B cell (primary cell): ENCODE data around the gene EDDM13. TPM values are rescaled to one million over a fixed set of nuclear protein-coding genes. Genes with fewer than 3 reads are reported as not detected.

Experiments
- ATAC-seq: fragments of 200-7000 bp; cut with Tn5 transposase; one replicate; pipeline ENCODE4 v1.10.0; 2021; ENCODE audit warnings: low read depth, mild to moderate bottlenecking, moderate number of reproducible peaks, moderate library complexity
- CTCF ChIA-PET: fragments of 350-600 bp; sonication (Branson Sonifier 250); formaldehyde crosslinking; loops from one replicate; lab custom pipeline; 2021; ENCODE audit warnings: antibody characterized with exemption, inconsistent platforms; lab: Charles Lee
- POLR2A ChIA-PET: fragments of 350-600 bp; sonication (Branson Sonifier 250); formaldehyde crosslinking; loops from one replicate; lab custom pipeline; 2021; ENCODE audit warnings: antibody characterized with exemption; lab: Charles Lee
- DNase-seq: peaks from one replicate; pipeline ENCODE4 v3.0.0; 2013
- H2AFZ ChIP-seq: 2 replicates; pipeline ENCODE4 v1.6.1; 2012; ENCODE audit warnings: mild to moderate bottlenecking, low read depth, low read length; ENCODE audit not compliant: insufficient read depth, poor library complexity, severe bottlenecking
- H3K27ac ChIP-seq, 2 donors: 1 replicate in 1 of 2; 2 replicates in 1 of 2; pipeline ENCODE4 v1.5.1; 2012 to 2013; ENCODE audit warnings: low read length in 2 of 2, mild to moderate bottlenecking in 2 of 2, moderate library complexity in 1 of 2
- H3K27me3 ChIP-seq, 4 experiments: fragments of 200-600 bp in 1 of 4; sonication (generic) in 1 of 4; replicated peaks in 1 of 4; 1 replicate in 2 of 4; 2 replicates in 2 of 4; pipeline versions ENCODE4 v1.6.1 to v1.7.0; 2013 to 2016; ENCODE audit warnings: low read length in 3 of 4, mild to moderate bottlenecking in 2 of 4, mixed read lengths in 1 of 4, moderate library complexity in 1 of 4; ENCODE audit not compliant: insufficient read depth in 4 of 4, control insufficient read depth in 3 of 4; ENCODE audit errors: control extremely low read depth in 1 of 4
- H3K36me3 ChIP-seq, 2 experiments: replicated peaks in 1 of 2; 1 replicate in 1 of 2; 2 replicates in 1 of 2; pipeline versions ENCODE4 v1.6.1 to v1.7.1; 2013; ENCODE audit warnings: low read length in 1 of 2; ENCODE audit not compliant: insufficient read depth in 2 of 2, control insufficient read depth in 1 of 2; ENCODE audit errors: control extremely low read depth in 1 of 2, extremely low read depth in 1 of 2
- H3K4me1 ChIP-seq, 2 donors: fragments of 200-600 bp in 1 of 2; sonication (generic) in 1 of 2; 1 replicate in 1 of 2; 2 replicates in 1 of 2; pipeline versions ENCODE4 v1.5.1 to v1.6.1; 2013 to 2017; ENCODE audit warnings: low read length in 2 of 2; ENCODE audit not compliant: control insufficient read depth in 2 of 2, insufficient read depth in 2 of 2
- H3K4me2 ChIP-seq: replicated peaks from 2 replicates; pipeline ENCODE3; 2012; ENCODE audit warnings: mild to moderate bottlenecking, low read depth, low read length; ENCODE audit not compliant: poor library complexity, severe bottlenecking
- H3K4me3 ChIP-seq, 5 experiments: fragments of 200-600 bp in 1 of 5; sonication (generic) in 1 of 5; 1 replicate in 3 of 5; 2 replicates in 2 of 5; pipeline versions ENCODE4 v1.5.1 to v1.7.0; 2011 to 2016; ENCODE audit warnings: low read length in 4 of 5, mild to moderate bottlenecking in 4 of 5, low read depth in 2 of 5, control low read depth in 1 of 5, moderate library complexity in 1 of 5; ENCODE audit not compliant: insufficient read depth in 1 of 5; ENCODE audit errors: control extremely low read depth in 1 of 5, extremely low read depth in 1 of 5
- H3K79me2 ChIP-seq: fragments of 200-600 bp; sonication (generic); one replicate; pipeline ENCODE4 v1.6.0; 2016; ENCODE audit warnings: low read length; ENCODE audit not compliant: control insufficient read depth, insufficient read depth
- H3K9ac ChIP-seq: fragments of 200-600 bp; sonication (generic); 2 replicates; pipeline ENCODE4 v1.6.1; 2017; ENCODE audit warnings: mild to moderate bottlenecking, low read length, moderate library complexity
- H3K9me3 ChIP-seq, 3 donors: one replicate each; pipeline versions ENCODE4 v1.6.1 to v1.7.1; 2013; ENCODE audit warnings: low read length in 2 of 3; ENCODE audit not compliant: control insufficient read depth in 2 of 3, insufficient read depth in 1 of 3; ENCODE audit errors: control extremely low read depth in 1 of 3
- H4K20me1 ChIP-seq: 2 replicates; pipeline ENCODE4 v1.6.0; 2012; ENCODE audit warnings: mild to moderate bottlenecking, low read length; ENCODE audit not compliant: insufficient read depth, control insufficient read depth, poor library complexity, severe bottlenecking
- H3K27ac Mint-ChIP-seq: one replicate; pipeline ENCODE4 v1.8.0; 2021; ENCODE audit warnings: mixed read lengths
- H3K27me3 Mint-ChIP-seq: one replicate; pipeline ENCODE4 v1.8.0; 2021; ENCODE audit warnings: mixed read lengths
- H3K4me1 Mint-ChIP-seq: one replicate; pipeline ENCODE4 v1.8.0; 2021; ENCODE audit warnings: mixed read lengths
- H3K4me3 Mint-ChIP-seq: one replicate; pipeline ENCODE4 v1.8.0; 2021; ENCODE audit warnings: mixed read lengths
- H3K9me3 Mint-ChIP-seq: one replicate; pipeline ENCODE4 v1.8.0; 2022; ENCODE audit warnings: mixed read lengths; ENCODE audit not compliant: insufficient read depth
- CTCF ChIP-seq: fragments of 200-600 bp; IDR thresholded peaks from one replicate; pipeline ENCODE4 v1.8.0; 2022; ENCODE audit warnings: antibody characterized with exemption, mild to moderate bottlenecking
- EZH2 ChIP-seq: IDR thresholded peaks from 2 replicates; pipeline ENCODE4 v1.6.1; 2012; ENCODE audit warnings: borderline replicate concordance, low read depth, mild to moderate bottlenecking, moderate library complexity, low read length; ENCODE audit not compliant: insufficient read depth, poor library complexity, severe bottlenecking
- whole genome bisulfite sequencing: methylation state at CpG from one replicate; pipeline ENCODE4 v1.1.5; 2013; ENCODE audit warnings: missing lambda C conversion rate; ENCODE audit not compliant: insufficient coverage; 5-methylcytosine and 5-hydroxymethylcytosine counted together
- intact Hi-C: fragments of 100-400 bp; cut with micrococcal nuclease; formaldehyde crosslinking; loops from one replicate; pipeline ENCODE4 v1.10.0; 2022
- polyA plus RNA-seq: library from polyadenylated mRNA; depleted of rRNA; stranded (reverse); fragments of >200 nt; gene quantifications from 2 replicates; pipeline ENCODE4 v1.2.3, GENCODE V29; 2012
- total RNA-seq, 2 donors: library from RNA; stranded (reverse); fragments of 120-200 nt in 1 of 2; gene quantifications; 1 replicate in 1 of 2; 2 replicates in 1 of 2; pipeline versions ENCODE4 v1.2.3 to v1.2.4, GENCODE V29; 2013 to 2022

The EDDM13 gene
- total and polyA plus RNA-seq, 2 donors (not counting 1 experiment from before 2014, with no cell fraction given), result not detected

GRCh38 chr19:56269348-56269747 lies 3.2 kb upstream of the EDDM13 start:
- Histone ChIP-seq H3K9me3 (no peaks in the 10 kb centered on the region), H3K4me2 (no peak overlapping the region), H4K20me1 (no peaks in the 10 kb centered on the region), H3K9ac (no peak overlapping the region), H3K4me1 (no peaks in the 10 kb centered on the region), H2AFZ (no peak overlapping the region), H3K4me3 (no peak overlapping the region), H3K79me2 (no peaks in the 10 kb centered on the region), H3K27me3 (no peaks in the 10 kb centered on the region), H3K27ac (no peak overlapping the region), H3K36me3 (no peaks in the 10 kb centered on the region)
- 100% methylated on average over 5 of the region's 6 CpGs for WGBS
- CTCF ChIA-PET, result interaction anchor here (1.4 to 2.0 kb wide), 2 partner anchors 16 to 64 kb away, joined by 3 to 14 read pairs; no protein-coding TSS in a partner anchor
- no peak overlapping the region for H3K27ac Mint-ChIP-seq
- H3K4me3 Mint-ChIP-seq, result no peak overlapping the region
- ATAC-seq (no peak), DNase-seq (no peak)
- no peaks in the 10 kb centered on the region for H3K9me3 Mint-ChIP-seq
- TF ChIP-seq CTCF (no peak), EZH2 (no peak)
- POLR2A ChIA-PET, result no interaction called here
- H3K4me1 Mint-ChIP-seq, result no peaks in the 10 kb centered on the region
- intact Hi-C loops, result no loop called here
- no peaks in the 10 kb centered on the region for H3K27me3 Mint-ChIP-seq

GRCh38 chr19:56270676-56271075 lies 1.9 kb upstream of the EDDM13 start:
- intact Hi-C loops, result no loop called here
- no peak for ATAC-seq
- Histone ChIP-seq H3K79me2 (no peaks in the 10 kb centered on the region), H3K27ac (no peak overlapping the region), H3K4me2 (no peak overlapping the region), H3K27me3 (no peaks in the 10 kb centered on the region), H3K36me3 (no peaks in the 10 kb centered on the region), H3K9ac (no peak overlapping the region), H3K4me1 (no peaks in the 10 kb centered on the region), H2AFZ (no peak overlapping the region), H3K4me3 (no peak overlapping the region), H3K9me3 (no peaks in the 10 kb centered on the region), H4K20me1 (no peaks in the 10 kb centered on the region)
- no peaks in the 10 kb centered on the region for H3K27me3 Mint-ChIP-seq
- ChIA-PET CTCF (interaction anchor here (0.7 to 2.0 kb wide), 2 partner anchors 17 to 63 kb away, joined by 3 to 14 read pairs; no protein-coding TSS in a partner anchor), POLR2A (no interaction called here)
- no peaks in the 10 kb centered on the region for H3K4me1 Mint-ChIP-seq
- DNase-seq, result no peak
- TF ChIP-seq EZH2 (no peak), CTCF (no peak)
- H3K9me3 Mint-ChIP-seq, result no peaks in the 10 kb centered on the region
- no peak overlapping the region for H3K4me3 Mint-ChIP-seq
- 81% methylated on average over 2 of the region's 3 CpGs for WGBS
- H3K27ac Mint-ChIP-seq, result no peak overlapping the region
